Measurements from ENCODE around the gene ABCA9. TPM values are rescaled to one million over a fixed set of nuclear protein-coding genes. Genes with fewer than 3 reads are reported as not detected.

Gene ABCA9
- total and polyA plus RNA-seq, 2 experiments from 2014 or later = not detected

- no peaks in the 10 kb centered on the region for H3K27me3 ChIP-seq (ENCODE audit: insufficient read depth)
- no peak overlapping the region for H3K4me2 ChIP-seq
- no peak overlapping the region for H2AFZ ChIP-seq
- no peak for ATAC-seq
- no peaks in the 10 kb centered on the region for H3K9me3 Mint-ChIP-seq
- H3K27me3 Mint-ChIP-seq (ENCODE audit: insufficient read depth, low read depth, poor library complexity) = no peaks in the 10 kb centered on the region
- H4K20me1 ChIP-seq (replicated peaks; ENCODE audit: insufficient read depth) = no peaks in the 10 kb centered on the region
- H3K36me3 ChIP-seq (ENCODE audit: insufficient read depth) = no peaks in the 10 kb centered on the region
- no peaks in the 10 kb centered on the region; the same call in 2 of the 3 replicates for H3K4me1 Mint-ChIP-seq
- no peak for TF ChIP-seq CTCF (conservative IDR thresholded peaks at IDR 0.05; ENCODE audit: low read depth in 2 of 2)
- no peak for TF ChIP-seq NANOG (IDR thresholded peaks at IDR 0.05; ENCODE audit: borderline replicate concordance)
- TF ChIP-seq STAT1 (IDR thresholded peaks at IDR 0.05; ENCODE audit: unreplicated experiment) = no peak
- no peak for TF ChIP-seq JUNB (IDR thresholded peaks at IDR 0.05; ENCODE audit: unreplicated experiment)
- TF ChIP-seq REST (IDR thresholded peaks at IDR 0.05; ENCODE audit: unreplicated experiment) = no peak
- DNase-seq (ENCODE audit: low spot score) = no peak
- H3F3A ChIP-seq (replicated peaks; ENCODE audit: low read depth) = no peaks in the 10 kb centered on the region
- no peaks in the 10 kb centered on the region for H3K79me2 ChIP-seq (replicated peaks; ENCODE audit: insufficient read depth)
- H3K27ac ChIP-seq (ENCODE audit: low read depth) = no peak overlapping the region
- H3K4me3 Mint-ChIP-seq = no peak overlapping the region
- no peak overlapping the region for H3K4me3 ChIP-seq
- no peak overlapping the region for H3K27ac Mint-ChIP-seq
- no peaks in the 10 kb centered on the region for H3K4me1 ChIP-seq (ENCODE audit: insufficient read depth)
- H3K9me2 ChIP-seq (ENCODE audit: insufficient read depth) = no peaks in the 10 kb centered on the region
- H3K36me3 Mint-ChIP-seq (ENCODE audit: low read depth) = no peaks in the 10 kb centered on the region
Measured at GRCh38 chr17:69096541-69096940, 35.8 kb upstream of the ABCA9 start.

- no peaks in the 10 kb centered on the region for H4K20me1 ChIP-seq (replicated peaks; ENCODE audit: insufficient read depth)
- no peak overlapping the region for H3K4me2 ChIP-seq
- no peaks in the 10 kb centered on the region for H3K9me2 ChIP-seq (ENCODE audit: insufficient read depth)
- no peaks in the 10 kb centered on the region for H3K9me3 Mint-ChIP-seq
- ATAC-seq = no peak
- H3K36me3 Mint-ChIP-seq (ENCODE audit: low read depth) = no peaks in the 10 kb centered on the region
- no peaks in the 10 kb centered on the region for H3F3A ChIP-seq (replicated peaks; ENCODE audit: low read depth)
- no peaks in the 10 kb centered on the region for H3K79me2 ChIP-seq (replicated peaks; ENCODE audit: insufficient read depth)
- no peak overlapping the region for H3K4me3 ChIP-seq
- no peak overlapping the region for H3K27ac ChIP-seq (ENCODE audit: low read depth)
- no peaks in the 10 kb centered on the region for H3K27me3 ChIP-seq (ENCODE audit: insufficient read depth)
- no peak overlapping the region for H2AFZ ChIP-seq
- no peak for DNase-seq (ENCODE audit: low spot score)
- H3K4me1 ChIP-seq (ENCODE audit: insufficient read depth) = no peaks in the 10 kb centered on the region
- H3K36me3 ChIP-seq (ENCODE audit: insufficient read depth) = no peaks in the 10 kb centered on the region
- H3K27ac Mint-ChIP-seq = no peak overlapping the region
- H3K4me1 Mint-ChIP-seq = no peaks in the 10 kb centered on the region; the same call in 2 of the 3 replicates
- H3K4me3 Mint-ChIP-seq = no peak overlapping the region
- H3K27me3 Mint-ChIP-seq (ENCODE audit: insufficient read depth, low read depth, poor library complexity) = no peaks in the 10 kb centered on the region
- TF ChIP-seq REST (IDR thresholded peaks at IDR 0.05; ENCODE audit: unreplicated experiment) (no peak), ZNF462 (CRISPR knock-in tag; IDR thresholded peaks at IDR 0.05) (no peak), STAT1 (IDR thresholded peaks at IDR 0.05; ENCODE audit: unreplicated experiment) (no peak)
Measured at GRCh38 chr17:69093995-69094394, 33.3 kb upstream of the ABCA9 start.
